Endodermal cell (in vitro differentiated cells): Measurements from ENCODE around the gene MALAT1. TPM values are rescaled to one million over a fixed set of nuclear protein-coding genes. Genes with fewer than 3 reads are reported as not detected.
"Not testable (repeated sequence)": the region's sequence is repeated elsewhere in the genome, so short reads cannot be mapped to it uniquely, and the experiment has no call there.

ENCODE experiments used
- DNase-seq: peaks from one replicate; pipeline ENCODE4 v3.0.0-alpha.2; 2017
- H3K27ac ChIP-seq: 2 replicates; pipeline ENCODE4 v1.5.1; 2013; ENCODE audit warnings: mild to moderate bottlenecking, low read depth, low read length, moderate library complexity
- H3K27me3 ChIP-seq: 2 replicates; pipeline ENCODE4 v1.6.1; 2013; ENCODE audit warnings: mild to moderate bottlenecking, low read length, moderate library complexity; ENCODE audit not compliant: insufficient read depth, control insufficient read depth, poor library complexity, severe bottlenecking
- H3K36me3 ChIP-seq: 2 replicates; pipeline ENCODE4 v1.7.0; 2013; ENCODE audit warnings: mild to moderate bottlenecking, low read length, moderate library complexity; ENCODE audit not compliant: control insufficient read depth, insufficient read depth
- H3K4me1 ChIP-seq: one replicate; pipeline ENCODE4 v1.7.0; 2013; ENCODE audit warnings: low read length; ENCODE audit not compliant: control insufficient read depth, insufficient read depth
- H3K4me3 ChIP-seq: 2 replicates; pipeline ENCODE4 v1.5.1; 2013; ENCODE audit warnings: mild to moderate bottlenecking, low read length, moderate library complexity
- H3K9ac ChIP-seq: 2 replicates; pipeline ENCODE4 v1.6.1; 2013; ENCODE audit warnings: mild to moderate bottlenecking, low read length, moderate library complexity; ENCODE audit not compliant: poor library complexity, severe bottlenecking; ENCODE audit errors: extremely low read depth
- H3K9me3 ChIP-seq: 2 replicates; pipeline ENCODE4 v1.6.1; 2013; ENCODE audit warnings: mild to moderate bottlenecking, low read length, moderate library complexity; ENCODE audit not compliant: control insufficient read depth
- H3K27ac Mint-ChIP-seq: 2 replicates; pipeline ENCODE4 v1.8.0; 2020; ENCODE audit warnings: mixed read lengths
- H3K27me3 Mint-ChIP-seq: 2 replicates; pipeline ENCODE4 v1.8.0; 2021; ENCODE audit warnings: mild to moderate bottlenecking, mixed read lengths; ENCODE audit not compliant: insufficient read depth
- H3K36me3 Mint-ChIP-seq: 2 replicates; pipeline ENCODE4 v1.8.0; 2020; ENCODE audit warnings: low read depth, mixed read lengths
- H3K4me1 Mint-ChIP-seq: 2 replicates; pipeline ENCODE4 v1.8.0; 2020; ENCODE audit warnings: mixed read lengths
- H3K4me3 Mint-ChIP-seq: 2 replicates; pipeline ENCODE4 v1.8.0; 2020; ENCODE audit warnings: mild to moderate bottlenecking, moderate library complexity, mixed read lengths
- H3K9me3 Mint-ChIP-seq: 2 replicates; pipeline ENCODE4 v1.8.0; 2020; ENCODE audit warnings: mild to moderate bottlenecking, mixed read lengths
- CTCF ChIP-seq: fragments of 200-600 bp; sonication (generic); conservative IDR thresholded peaks from 2 replicates; pipeline ENCODE4 v1.5.0; 2021; ENCODE audit warnings: antibody characterized with exemption, mild to moderate bottlenecking
- WGBS, 2 experiments: methylation state at CpG; one replicate each; pipeline versions ENCODE4 v1.1.5 to v1.1.7; 2013; ENCODE audit warnings: missing lambda C conversion rate in 2 of 2, mixed read lengths in 1 of 2; ENCODE audit not compliant: insufficient coverage in 1 of 2, insufficient read length in 1 of 2; 5-methylcytosine and 5-hydroxymethylcytosine counted together
- total RNA-seq, 2 donors: library from RNA; stranded (reverse); fragmentation: NEBNext Ultra II Directional in 1 of 2; extraction: Animal tissue kit (Norgen Biotek cat#: 25700) in 1 of 2; gene quantifications; 2 replicates in 1 of 2; 3 replicates in 1 of 2; pipeline ENCODE4 v1.2.1, GENCODE V29; 2021

MALAT1 gene
- total RNA-seq, 2 donors from 2014 or later: 5,233 to 6,894 TPM

GRCh38 chr11:65456418-65456817 lies 42.4 kb upstream of the MALAT1 start:
- Mint-ChIP-seq H3K4me3 (no peak overlapping the region), H3K27ac (no peak overlapping the region), H3K27me3 (peaks cover 74% of the 10 kb centered on the region), H3K9me3 (peaks cover 10% of the 10 kb centered on the region), H3K36me3 (peaks cover 4% of the 10 kb centered on the region), H3K4me1 (peaks cover 6% of the 10 kb centered on the region)
- Histone ChIP-seq H3K4me3 (no peak overlapping the region), H3K9me3 (no peaks in the 10 kb centered on the region), H3K27ac (no peak overlapping the region), H3K36me3 (no peaks in the 10 kb centered on the region), H3K9ac (no peak overlapping the region), H3K4me1 (no peaks in the 10 kb centered on the region), H3K27me3 (peaks cover 16% of the 10 kb centered on the region)
- WGBS, 2 experiments: 92 to 100% methylated on average over 2 to 3 of the region's 3 CpGs
- no peak for DNase-seq
- TF ChIP-seq CTCF: no peak

DNA sequence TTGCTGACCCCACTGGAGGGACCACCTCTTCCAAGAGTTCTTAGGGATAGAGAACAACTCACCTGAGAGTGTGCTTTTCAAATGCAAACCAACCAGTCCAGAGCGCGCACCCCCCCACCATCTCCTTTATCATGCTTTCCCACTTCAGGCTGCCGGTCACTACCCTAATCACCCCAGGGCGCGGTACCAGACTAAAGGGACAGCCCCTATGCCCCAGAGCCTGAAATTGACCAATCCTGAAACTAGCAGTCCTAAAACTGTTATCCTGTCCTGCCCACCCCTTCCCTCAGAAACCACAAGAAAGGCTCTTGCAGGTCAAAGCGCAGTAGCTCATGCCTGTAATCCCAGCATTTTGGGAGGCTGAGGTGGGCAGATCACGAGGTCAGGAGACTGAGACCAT lies 39.3 kb upstream of the MALAT1 start:
- no peaks in the 10 kb centered on the region for H3K9me3 Mint-ChIP-seq
- no peak overlapping the region for H3K4me3 ChIP-seq
- H3K9me3 ChIP-seq: no peaks in the 10 kb centered on the region
- H3K36me3 Mint-ChIP-seq: no peaks in the 10 kb centered on the region
- H3K27ac ChIP-seq: no peak overlapping the region
- H3K4me1 Mint-ChIP-seq: peaks cover 6% of the 10 kb centered on the region
- H3K4me1 ChIP-seq: no peaks in the 10 kb centered on the region
- peaks cover 18% of the 10 kb centered on the region for H3K27me3 ChIP-seq
- H3K27me3 Mint-ChIP-seq: peaks cover 90% of the 10 kb centered on the region
- H3K9ac ChIP-seq: no peak overlapping the region
- TF ChIP-seq CTCF: no peak
- H3K4me3 Mint-ChIP-seq: no peak overlapping the region
- DNase-seq: peak; percentile 86
- no peak overlapping the region for H3K27ac Mint-ChIP-seq
- WGBS, 2 experiments: 32 to 35% methylated on average over 4 to 7 of the region's 7 CpGs
- no peaks in the 10 kb centered on the region for H3K36me3 ChIP-seq

GRCh38 chr11:65465471-65465870 lies 33.4 kb upstream of the MALAT1 start:
- H3K9ac ChIP-seq, DNase-seq, H3K4me3 Mint-ChIP-seq, H3K9me3 Mint-ChIP-seq, H3K27ac Mint-ChIP-seq, H3K36me3 ChIP-seq, H3K4me1 Mint-ChIP-seq, H3K27ac ChIP-seq, H3K27me3 ChIP-seq, H3K4me1 ChIP-seq, H3K36me3 Mint-ChIP-seq, H3K4me3 ChIP-seq, H3K9me3 ChIP-seq: not testable (repeated sequence)
- H3K27me3 Mint-ChIP-seq: peaks cover 35% of the 10 kb centered on the region
- WGBS, 2 experiments: 93 to 95% methylated on average over 11 to 18 of the region's 18 CpGs

- not testable (repeated sequence) for H3K36me3 Mint-ChIP-seq, H3K4me3 ChIP-seq, DNase-seq, H3K9ac ChIP-seq, H3K27ac Mint-ChIP-seq, H3K4me3 Mint-ChIP-seq, H3K9me3 Mint-ChIP-seq, H3K36me3 ChIP-seq, H3K27me3 ChIP-seq, H3K4me1 Mint-ChIP-seq, H3K27ac ChIP-seq, H3K4me1 ChIP-seq, H3K9me3 ChIP-seq
- H3K27me3 Mint-ChIP-seq: peaks cover 20% of the 10 kb centered on the region
- TF ChIP-seq CTCF: peak; percentile 34
- 95 to 97% methylated on average over 5 to 6 of the region's 6 CpGs for WGBS, 2 experiments
These were observed 31.5 kb upstream of the MALAT1 start for GRCh38 chr11:65467306-65467705.
